Dermis microvascular lymphatic vessel endothelial cell (primary cell): ENCODE results near the gene DCTN4. TPM values are rescaled to one million over a fixed set of nuclear protein-coding genes. Genes with fewer than 3 reads are reported as not detected.
"Not testable (repeated sequence)": the region's sequence is repeated elsewhere in the genome, so short reads cannot be mapped to it uniquely, and the experiment has no call there.

Experiments used
- DNase-seq, 2 donors: peaks; one replicate each; pipeline versions ENCODE4 v3.0.0 to v3.0.0-alpha.2; 2010; ENCODE audit warnings: low read depth in 2 of 2
- total RNA-seq: library from RNA; depleted of rRNA; stranded (reverse); fragments of >200 nt; gene quantifications from 2 replicates; pipeline ENCODE4 v1.2.1, GENCODE V29; 2014

The DCTN4 gene
- total RNA-seq, 1 donor from 2014 or later = 23.9 TPM

DNA sequence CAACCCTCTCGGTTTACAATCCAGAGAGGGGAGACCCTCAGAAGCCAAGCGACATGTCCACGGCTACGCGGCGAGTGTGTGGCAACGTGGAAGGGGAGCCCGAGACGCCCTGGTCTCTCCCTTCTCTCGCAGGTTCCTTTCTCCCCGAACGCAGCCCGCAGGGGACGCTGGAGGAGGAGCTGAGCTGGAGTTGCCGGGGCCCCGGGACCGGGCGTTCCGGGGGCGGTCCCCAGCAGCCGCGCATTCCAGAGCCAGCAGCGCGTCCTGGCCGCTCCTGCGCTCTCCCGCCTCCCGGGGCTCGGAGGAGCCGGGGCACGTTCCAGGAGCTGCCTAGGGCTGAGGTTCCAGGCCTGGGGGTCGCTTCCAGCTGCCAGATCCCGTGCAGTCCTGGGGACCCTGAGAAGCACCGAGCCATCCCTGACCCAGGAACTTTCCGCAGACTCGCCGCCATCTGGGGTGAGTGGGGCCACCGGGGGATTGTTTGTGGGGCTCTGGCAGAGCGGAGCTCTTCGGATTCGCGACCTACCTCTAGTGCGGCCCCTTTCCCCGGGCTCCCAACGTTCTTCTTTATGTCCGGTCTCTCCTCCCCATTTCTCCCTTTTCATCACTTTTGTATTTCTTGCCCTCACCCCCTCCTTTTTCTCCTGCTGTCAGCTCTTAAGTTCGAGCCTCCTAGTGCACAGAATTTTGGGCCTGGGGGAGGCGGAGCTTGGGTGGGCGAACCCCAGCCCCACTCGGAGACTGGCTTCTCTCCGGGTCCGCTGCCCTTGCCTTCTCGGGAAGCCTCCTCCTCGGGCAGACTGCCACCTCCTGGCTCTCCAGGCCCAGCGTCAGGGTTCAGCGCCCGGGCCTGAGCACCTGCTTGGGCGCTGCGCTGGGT lies 19.9 kb upstream of the DCTN4 start, which contains the start of gene SMIM3:
Gene SMIM3 (plus strand): TSS at position 241 of the 880 bp plus-strand sequence. CDS start 16,684 bp downstream, outside the sequence.
- peak in 1 of 2 donors; percentile 51 for DNase-seq

DNA sequence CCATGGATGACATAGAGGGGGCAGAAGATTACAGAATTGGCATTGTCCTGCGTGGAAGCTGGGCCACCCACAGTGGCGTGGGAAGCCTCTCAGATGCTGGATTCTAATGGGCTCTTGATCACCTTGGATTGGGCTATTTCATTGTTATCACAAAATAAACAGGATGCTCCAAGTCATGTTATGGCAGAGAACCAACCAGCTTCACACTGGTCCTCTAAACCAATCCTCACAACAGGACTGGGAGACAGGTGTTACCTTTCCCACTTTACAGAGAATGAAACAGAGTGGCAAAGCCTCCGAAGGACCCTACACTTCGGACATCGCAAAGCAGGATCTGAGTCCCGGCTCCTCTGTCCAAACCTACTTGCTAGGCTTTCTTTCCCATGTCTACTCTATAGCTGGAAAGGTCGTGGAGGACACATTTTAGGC lies 19.3 kb upstream of the DCTN4 start:
- peak in 1 of 2 donors; percentile 55 for DNase-seq

DNA sequence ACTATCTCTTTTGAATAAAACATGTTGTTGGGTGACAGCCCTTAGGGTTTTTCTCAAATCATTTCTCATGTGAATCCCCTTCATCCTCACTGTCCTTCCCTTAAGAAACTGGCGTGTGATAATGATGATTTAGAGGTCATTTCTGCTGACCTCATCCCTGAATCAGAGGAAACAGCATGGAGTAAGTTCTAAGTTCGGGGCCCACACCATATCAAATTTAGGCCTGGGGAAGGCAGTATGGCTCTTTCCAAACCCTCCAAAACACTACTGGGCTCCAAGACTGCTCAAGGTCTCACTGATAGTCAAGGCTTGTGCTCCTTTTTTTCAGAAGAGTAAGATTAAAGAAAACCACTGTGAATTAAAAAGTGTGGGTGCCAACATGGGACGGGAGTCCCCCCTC lies 18.9 kb upstream of the DCTN4 start:
- DNase-seq = no peak

DNA sequence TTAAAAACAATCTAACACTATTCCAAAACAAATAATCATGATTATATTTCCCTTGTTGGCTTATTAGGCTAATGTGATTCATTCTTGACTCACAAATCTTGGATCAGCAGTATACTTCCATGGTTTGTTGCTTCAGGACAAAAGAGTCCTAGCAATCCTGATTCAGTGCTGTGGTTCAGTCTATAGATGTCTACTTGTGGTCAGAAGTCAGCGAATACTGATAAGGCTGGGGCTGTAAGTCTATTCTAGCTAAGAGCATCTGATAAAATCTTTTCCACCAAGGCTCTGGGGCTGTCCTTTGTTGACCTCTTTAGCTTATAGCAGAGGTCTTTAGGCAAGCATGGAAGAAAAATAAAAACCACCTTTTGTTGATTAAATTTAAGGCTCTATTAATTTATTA lies 15.3 kb upstream of the DCTN4 start:
- peak in 1 of 2 donors; percentile 62 for DNase-seq

DNA sequence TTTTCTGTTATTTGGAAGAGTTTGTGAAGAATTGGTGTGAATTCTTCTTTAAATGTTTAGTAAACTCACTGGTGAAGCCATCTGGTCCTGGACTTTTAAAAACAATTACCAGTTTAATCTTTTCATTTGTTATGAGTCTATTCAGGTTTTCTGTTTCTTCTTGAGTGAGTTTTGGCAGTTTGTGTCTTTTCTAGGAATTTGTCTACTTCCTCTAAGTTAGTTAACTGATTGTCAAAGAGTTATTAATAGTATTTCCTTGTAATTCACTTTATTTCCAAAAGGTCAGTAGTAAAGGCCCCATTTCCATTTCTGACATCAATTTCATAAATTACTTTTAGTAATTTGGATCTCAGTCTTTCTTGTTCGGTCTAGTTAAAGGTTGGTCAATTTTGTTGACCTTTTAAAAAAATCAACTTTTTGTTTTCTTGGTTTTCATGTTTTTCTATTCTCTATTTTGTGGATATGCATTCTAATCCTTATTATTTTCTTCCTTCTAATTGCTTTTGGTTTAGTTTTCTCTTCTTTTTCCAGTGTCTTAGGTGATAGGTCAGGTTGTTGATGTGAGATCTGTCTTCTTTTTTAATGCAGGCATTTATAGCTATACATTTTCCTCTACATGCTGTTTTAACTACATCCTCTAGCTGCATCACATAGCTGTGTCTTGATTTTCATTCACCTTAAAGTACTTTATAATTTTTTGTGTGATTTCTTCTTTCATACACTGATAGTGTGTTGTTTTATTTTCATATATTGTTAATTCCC lies 12.4 kb upstream of the DCTN4 start:
- DNase-seq = no peak

DNA sequence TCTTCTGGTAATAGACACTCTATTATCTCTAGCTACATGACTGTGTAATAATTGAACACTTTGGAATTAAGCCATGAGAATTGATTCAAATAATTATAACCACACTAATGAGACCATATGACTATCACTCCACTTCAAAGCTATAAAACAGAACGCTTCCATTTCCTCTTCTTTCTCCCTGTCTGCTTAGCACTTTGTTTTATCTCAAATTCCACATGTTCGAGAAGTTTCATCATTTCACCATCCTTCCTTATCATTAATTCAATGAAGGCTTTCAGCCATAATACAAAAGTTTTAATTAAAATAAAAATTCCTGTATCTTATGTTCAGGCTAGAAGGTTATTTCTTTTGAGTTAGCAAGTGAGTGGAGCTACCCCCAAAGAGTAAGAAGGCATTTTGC lies 7.4 kb upstream of the DCTN4 start:
- DNase-seq = no peak

DNA sequence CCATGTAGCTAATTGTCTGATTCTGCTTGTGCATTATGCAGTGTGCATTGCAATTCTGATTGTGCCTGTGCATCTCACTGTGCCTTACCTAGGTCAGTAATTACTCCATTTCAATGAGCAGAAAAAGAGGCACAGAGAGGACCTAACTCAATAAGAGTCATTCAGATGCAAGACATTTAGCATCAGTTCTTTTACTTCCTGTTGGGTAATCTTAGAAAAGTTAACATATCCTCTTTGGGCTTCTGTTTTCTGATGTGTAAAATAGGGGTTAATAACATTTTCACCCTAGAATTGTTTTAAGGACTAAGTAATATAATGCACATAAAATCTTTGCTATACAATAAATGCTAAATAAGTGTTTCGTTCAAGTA lies 7.0 kb upstream of the DCTN4 start:
- DNase-seq = no peak

DNA sequence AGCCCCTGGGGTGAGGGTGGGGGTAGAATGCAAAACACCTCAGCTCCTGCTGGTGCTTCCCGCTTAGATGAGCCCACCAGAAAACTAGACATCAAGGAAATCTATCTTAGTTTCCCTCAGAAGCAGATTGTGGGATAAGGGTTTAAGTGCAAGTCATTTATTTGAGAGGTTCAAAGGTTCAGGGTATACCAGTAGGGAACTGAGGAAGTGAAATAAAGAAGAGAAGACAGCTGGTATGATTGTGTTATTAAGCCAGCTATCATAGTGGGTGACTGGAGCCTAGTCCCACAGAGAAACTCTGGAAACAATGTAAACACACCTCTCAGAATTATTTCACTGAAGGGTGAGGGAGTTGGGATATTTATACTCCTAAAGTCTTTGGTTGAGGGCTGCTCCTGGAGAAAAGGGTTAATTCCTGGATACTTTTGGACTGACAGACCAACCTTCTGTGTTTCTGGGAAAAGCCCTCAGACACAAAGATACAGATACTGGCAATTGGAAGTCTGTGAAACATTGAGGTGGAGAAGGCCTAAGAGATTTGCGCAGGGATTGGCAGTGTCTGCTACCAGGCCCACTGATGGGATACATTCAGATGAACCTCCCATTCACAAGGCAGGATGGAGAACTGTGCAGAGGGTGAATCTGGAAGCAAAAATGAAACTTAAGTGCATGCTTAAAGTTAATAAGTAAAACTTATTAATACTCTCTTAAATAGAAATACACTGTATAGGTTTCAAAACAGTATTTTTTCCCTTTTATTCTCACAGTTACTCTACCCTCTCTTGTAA lies 6.4 kb upstream of the DCTN4 start:
- DNase-seq = no peak

DNA sequence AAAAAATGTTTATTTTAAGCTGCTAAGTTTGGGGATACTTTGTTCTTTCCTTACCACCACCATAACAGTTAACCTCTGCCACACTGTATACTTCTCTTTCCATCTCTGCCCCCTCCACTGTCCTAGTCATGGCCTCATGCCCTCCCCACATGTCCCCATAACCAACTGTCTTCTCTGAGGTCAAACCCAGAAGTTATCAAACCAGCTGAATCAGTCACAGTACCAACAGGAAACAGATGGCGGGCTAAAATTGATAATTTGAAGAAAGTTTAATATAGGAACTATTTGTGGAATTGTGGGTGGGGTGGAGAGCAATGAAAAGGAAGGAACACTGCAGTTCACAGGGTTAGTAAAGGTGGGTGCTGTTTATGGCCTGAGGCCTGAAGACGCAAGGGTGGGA lies 5.7 kb upstream of the DCTN4 start:
- no peak for DNase-seq

DNA sequence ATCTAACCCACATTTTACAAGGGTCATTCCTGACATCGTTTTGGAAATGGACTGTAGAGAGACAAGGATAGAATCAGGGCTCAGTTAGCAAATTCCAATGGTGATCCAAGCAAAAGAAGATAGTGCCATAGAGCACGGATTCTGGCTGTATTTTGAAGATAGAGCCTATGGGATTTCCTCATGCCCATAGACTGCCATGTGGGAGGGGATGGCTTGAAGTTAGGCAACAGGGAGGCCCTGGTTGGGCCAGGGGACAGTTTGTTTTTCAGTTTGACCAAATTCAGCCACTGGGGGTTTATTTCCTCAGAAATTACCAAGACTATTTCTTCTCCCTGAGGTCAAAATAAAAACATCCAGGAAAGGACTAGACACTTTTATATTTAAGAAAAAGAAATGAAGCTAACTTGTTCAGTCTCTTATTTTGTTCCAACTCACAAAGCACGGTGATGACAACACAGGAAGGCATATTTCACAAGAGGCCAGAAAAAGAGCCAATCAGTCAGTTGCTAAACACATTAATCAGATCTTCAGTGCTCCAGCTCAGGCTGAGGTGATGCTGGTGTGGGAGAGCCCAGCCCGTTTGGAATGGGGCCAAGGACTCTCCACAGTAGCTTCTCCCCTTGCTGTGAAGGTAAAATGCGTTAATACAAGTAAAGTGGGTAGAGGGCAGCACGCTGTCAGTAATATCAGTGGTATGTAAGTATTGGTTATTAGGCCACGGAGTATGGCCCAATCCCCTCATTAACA lies 4.4 kb upstream of the DCTN4 start:
- peak; percentile 85 to 91 for DNase-seq

DNA sequence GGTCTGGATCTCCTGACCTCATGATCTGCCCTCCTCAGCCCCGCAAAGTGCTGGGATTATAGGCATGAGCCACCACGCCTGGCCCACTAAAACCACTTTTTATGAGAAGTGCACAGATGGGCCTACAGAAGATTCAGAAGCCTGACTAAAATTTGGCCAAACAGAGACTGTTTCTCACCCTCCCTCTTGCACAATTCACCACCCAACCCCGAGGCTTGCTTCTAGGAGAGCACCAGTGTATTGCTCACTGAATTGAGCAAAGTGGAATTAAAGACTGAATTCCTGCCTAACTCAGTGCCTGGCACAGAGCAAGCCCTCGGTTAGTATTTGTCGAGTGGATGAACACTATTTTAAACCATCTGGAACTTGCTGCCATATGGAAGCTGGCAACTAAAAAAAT lies 3.4 kb upstream of the DCTN4 start:
- no peak for DNase-seq

DNA sequence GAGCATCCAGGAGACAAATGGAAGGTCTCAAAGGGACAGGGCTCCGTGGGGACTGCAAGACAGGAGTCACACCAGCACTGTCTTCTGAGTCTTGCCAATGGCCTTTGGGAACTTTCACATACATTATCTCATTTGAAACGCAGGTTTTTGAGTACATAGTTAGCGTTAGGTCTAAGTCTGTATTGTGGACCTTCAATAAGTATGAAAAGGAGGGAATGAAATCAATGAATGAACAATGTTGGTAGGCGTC lies 442 bp upstream of the DCTN4 start:
- no peak for DNase-seq

DNA sequence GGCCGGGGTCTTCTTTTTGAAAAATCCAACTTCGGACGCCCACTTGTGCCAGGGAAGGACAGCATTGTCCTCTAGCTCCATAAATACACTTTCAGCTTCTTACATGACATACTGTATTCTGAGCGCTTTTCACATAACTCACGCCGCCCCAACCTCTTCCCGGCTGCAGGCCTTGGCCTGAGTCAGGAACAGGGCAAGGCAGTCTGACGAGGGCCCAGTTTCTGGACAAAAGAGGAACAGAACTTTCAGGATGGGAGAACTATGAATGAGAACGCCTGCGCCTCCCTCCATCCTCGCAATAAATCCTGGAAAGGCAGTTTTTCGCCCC lies 650 bp downstream of the DCTN4 start:
- no peak for DNase-seq

DNA sequence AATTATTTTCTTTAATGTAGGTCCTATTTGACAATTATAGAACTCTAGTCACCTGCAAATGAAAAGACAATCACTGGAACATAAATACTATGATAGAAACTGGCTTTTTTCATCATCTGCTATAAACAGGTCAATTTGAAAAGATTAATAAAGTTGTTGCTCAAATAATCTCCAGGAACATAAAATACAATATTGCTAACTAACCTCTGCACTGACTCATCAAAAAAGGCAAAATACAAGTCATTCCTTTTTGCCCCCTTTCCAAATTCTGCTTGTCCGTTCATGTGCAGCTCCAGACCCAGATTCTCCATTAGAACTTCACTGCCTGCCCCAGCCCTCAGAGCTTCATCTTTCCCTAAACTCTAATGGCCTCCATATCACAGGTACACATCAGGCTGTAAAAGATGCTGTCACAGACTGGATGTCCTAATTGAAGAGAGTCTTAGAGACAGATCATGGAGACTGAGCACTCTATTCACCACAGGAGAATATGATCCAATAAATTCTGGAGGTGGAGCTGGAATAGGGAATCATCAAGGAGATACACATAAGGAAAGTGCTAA lies 1.6 kb downstream of the DCTN4 start:
- no peak for DNase-seq

DNA sequence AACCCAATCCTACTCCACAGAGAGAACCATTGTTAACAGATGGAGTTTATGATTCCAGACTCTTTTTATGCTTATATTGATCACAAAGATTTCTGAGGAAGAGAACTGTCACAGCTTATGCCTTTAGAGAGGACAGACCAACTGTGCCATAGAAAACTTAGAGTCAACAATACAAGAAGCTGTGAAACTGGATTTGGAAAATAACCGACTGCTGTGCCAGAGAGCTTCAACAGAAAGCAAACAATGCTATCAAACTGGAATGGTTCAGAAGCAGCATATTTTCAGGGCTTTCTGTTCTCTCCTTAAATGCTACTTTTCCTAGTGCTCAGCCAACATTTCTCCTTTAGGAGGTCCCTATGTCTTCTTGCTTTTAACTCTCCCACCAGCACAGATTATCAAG lies 5.0 kb downstream of the DCTN4 start:
- DNase-seq = no peak

DNA sequence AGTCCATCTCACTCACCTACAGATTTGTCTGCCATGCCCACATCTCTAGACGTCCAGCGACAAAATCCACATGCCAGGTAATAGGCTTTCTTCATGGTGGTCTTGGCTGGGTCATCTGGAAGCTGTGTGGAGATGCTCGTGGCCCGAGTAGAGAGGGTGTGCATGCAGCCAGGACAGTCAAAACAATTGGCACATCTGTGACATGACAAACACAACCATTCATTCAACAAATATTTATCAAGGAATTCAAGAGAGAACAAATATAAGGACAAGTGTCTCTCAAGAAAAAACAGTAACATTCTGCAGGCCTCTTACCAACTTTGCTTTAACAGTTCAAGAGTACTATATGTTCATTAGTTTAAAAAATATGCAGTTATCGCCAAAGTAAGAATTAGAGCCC lies 5.4 kb downstream of the DCTN4 start:
- no peak for DNase-seq

DNA sequence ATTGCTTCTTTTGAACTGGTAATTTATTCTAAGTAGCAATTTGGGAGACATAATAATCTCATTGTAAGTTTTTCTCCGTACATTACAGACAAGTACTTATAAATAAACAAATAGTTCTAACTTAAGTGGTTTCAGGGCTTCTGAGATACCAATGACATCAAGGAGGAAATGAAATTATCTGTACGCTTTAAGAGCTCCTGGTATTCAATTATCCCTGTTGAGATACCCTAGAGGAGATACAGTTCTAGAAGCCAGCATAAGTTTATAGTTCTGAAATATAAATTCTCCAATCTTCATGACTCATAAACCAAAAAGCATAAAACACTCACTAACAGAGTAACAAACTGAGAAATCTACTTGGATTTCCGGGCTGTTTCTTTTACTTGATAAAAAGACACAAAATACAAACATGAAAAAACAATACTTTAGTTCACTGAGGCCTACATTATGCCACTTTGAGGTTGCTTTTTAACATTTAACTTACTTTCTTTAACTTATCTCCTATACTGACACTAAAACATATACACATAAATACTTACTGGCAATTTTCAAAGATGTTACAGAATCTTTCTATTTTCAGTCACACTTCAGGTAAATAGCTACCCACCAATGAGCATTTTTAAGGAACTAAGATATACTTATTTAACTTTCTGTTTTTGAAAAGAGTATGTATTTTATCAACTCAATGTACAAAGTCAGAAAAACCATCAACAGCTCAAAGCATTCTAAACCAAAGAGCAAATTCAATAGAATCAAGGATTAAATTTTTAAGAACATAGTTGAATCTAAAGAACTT lies 7.5 kb downstream of the DCTN4 start:
- no peak for DNase-seq

DNA sequence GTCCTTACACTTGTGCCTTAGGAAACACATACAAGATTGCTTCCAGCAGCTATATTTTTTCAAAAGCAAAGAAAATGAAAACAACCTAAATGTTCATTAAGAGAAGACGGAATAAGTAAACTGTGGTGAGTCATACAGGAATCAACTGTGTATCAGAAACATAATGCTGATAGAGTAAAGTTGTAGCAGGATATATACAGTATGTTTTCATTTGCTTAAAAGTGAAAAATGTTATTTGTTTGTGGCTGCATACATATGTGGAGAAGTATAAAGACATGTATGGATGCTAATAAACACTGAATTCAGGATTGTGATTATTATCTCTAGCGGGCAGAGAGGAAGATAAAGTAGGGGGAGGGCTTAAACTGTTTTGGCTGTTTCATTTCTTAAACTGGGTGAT lies 8.3 kb downstream of the DCTN4 start:
- DNase-seq = no peak

DNA sequence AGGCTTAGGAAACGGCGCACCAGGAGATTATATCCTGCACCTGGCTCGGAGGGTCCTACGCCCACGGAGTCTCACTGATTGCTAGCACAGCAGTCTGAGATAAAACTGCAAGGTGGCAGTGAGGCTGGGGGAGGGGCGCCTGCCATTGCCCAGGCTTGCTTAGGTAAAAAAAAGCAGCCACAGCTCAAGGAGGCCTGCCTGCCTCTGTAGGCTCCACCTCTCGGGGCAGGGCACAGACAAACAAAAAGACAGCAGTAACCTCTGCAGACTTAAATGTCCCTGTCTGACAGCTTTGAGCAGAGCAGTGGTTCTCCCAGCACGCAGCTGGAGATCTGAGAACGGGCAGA lies 15.7 kb downstream of the DCTN4 start:
- not testable (repeated sequence) for DNase-seq

DNA sequence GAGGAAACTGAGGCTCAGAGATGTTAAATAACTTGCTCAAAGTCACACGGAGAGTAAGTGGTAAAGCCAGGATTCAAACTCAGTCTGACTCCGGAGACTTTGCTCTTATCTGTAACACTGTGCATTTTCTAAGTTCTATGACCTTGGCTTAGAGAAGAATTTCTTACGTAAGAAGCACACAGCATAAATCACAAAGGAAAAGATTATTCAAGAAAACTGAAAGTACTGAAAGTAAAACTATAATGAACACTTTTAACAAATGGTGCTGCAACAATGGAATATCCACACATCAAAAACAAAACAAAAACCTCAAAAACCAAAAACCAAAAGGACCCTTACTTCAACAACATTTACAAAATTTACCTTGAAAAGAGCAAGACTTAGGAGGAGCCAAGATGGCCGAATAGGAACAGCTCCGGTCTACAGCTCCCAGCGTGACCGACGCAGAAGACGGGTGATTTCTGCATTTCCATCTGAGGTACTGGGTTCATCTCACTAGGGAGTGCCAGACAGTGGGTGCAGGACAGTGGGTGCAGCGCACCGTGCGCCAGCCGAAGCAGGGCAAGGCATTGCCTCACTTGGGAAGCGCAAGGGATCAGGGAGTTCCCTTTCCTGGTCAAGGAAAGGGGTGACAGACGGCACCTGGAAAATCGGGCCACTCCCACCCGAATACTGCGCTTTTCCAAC lies 16.2 kb downstream of the DCTN4 start:
- DNase-seq = not testable (repeated sequence)
